Testis (tissue), 2 donors: ENCODE measurements around the gene IL20RB.

Experiments used
- POLR2A ChIP-seq: fragments of 450-650 bp; IDR thresholded peaks from one replicate; pipeline ENCODE4 v1.6.1; 2017; ENCODE audit warnings: antibody characterized with exemption, mild to moderate bottlenecking, moderate library complexity
- TF ChIP-seq, protein P1 (sequence below), 3 experiments: fragments of 450-650 bp in 2 of 3; fragments of 200-600 bp in 1 of 3; sonication (generic) in 1 of 3; IDR thresholded peaks; one replicate each; pipeline ENCODE4 v1.5.1; 2016 to 2019; ENCODE audit warnings: antibody characterized with exemption in 3 of 3, mild to moderate bottlenecking in 2 of 3, moderate library complexity in 1 of 3

DNA sequence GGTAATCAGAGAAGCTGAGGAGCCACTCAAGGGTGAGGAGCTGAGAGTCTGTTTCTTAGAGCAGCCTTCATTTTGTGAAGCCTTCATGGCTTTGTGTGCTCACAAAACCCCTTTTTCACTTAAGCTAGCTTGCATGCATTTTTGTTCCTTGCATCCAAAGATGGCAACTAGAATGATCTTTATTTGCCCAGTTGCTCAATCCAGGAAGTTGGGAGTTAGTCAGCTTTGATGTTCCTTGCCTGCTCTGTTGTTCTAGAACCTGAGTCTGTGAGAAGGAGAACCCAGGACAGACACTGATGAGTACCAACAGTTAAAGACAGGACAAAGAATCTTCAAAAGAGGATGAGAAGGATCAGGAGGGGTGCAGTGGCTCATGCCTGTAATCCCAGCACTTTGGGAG, 81.8 kb downstream of the IL20RB start:
- TF ChIP-seq, protein P1, sequence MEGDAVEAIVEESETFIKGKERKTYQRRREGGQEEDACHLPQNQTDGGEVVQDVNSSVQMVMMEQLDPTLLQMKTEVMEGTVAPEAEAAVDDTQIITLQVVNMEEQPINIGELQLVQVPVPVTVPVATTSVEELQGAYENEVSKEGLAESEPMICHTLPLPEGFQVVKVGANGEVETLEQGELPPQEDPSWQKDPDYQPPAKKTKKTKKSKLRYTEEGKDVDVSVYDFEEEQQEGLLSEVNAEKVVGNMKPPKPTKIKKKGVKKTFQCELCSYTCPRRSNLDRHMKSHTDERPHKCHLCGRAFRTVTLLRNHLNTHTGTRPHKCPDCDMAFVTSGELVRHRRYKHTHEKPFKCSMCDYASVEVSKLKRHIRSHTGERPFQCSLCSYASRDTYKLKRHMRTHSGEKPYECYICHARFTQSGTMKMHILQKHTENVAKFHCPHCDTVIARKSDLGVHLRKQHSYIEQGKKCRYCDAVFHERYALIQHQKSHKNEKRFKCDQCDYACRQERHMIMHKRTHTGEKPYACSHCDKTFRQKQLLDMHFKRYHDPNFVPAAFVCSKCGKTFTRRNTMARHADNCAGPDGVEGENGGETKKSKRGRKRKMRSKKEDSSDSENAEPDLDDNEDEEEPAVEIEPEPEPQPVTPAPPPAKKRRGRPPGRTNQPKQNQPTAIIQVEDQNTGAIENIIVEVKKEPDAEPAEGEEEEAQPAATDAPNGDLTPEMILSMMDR (IDR thresholded peaks at IDR 0.05): no peak
- no peak for TF ChIP-seq POLR2A
